ENCODE results near the gene NHERF1. TPM values are rescaled to one million over a fixed set of nuclear protein-coding genes. Genes with fewer than 3 reads are reported as not detected.

NHERF1 gene
- total RNA-seq, 4 donors from 2014 or later: 21.1 to 53.8 (median 42.0) TPM

- DNase-seq (ENCODE audit: low spot score in 2 of 2): no peak
- Histone ChIP-seq H3K36me3 (no peaks in the 10 kb centered on the region), H3K27me3 (no peaks in the 10 kb centered on the region), H3K9me3 (no peaks in the 10 kb centered on the region), H3K4me1 (peaks cover 81% of the 10 kb centered on the region), H3K4me3 (no peak overlapping the region), H3K27ac (peak overlapping the region; percentile 32)
- TF ChIP-seq EP300 (IDR thresholded peaks at IDR 0.05) (no peak), POLR2AphosphoS5 (IDR thresholded peaks at IDR 0.05) (no peak), POLR2A (IDR thresholded peaks at IDR 0.05) (no peak), CTCF (IDR thresholded peaks at IDR 0.05) (no peak)
- WGBS: 73% methylated on average over 2 of the region's 3 CpGs
Measured at GRCh38 chr17:74754832-74755231, 6.4 kb downstream of the NHERF1 start.

- Histone ChIP-seq H3K27ac (peak overlapping the region; percentile 20), H3K4me1 (peaks cover 81% of the 10 kb centered on the region)
- WGBS: 86% methylated on average over 6 of the region's 8 CpGs
Measured at GRCh38 chr17:74755533-74755932, 7.1 kb downstream of the NHERF1 start.

GRCh38 chr17:74756891-74757290 lies 8.5 kb downstream of the NHERF1 start:
- DNase-seq (ENCODE audit: low spot score in 2 of 2): no peak
- Histone ChIP-seq H3K36me3 (peaks cover under 1% of the 10 kb centered on the region), H3K4me1 (peaks cover 78% of the 10 kb centered on the region), H3K27ac (peak overlapping the region; percentile 78), H3K4me3 (no peak overlapping the region), H3K27me3 (no peaks in the 10 kb centered on the region), H3K9me3 (no peaks in the 10 kb centered on the region)
- 60% methylated on average over 2 of the region's 3 CpGs for WGBS
- TF ChIP-seq EP300 (IDR thresholded peaks at IDR 0.05): no peak
- TF ChIP-seq POLR2A (IDR thresholded peaks at IDR 0.05): no peak
- TF ChIP-seq POLR2AphosphoS5 (IDR thresholded peaks at IDR 0.05): no peak
- no peak for TF ChIP-seq CTCF (IDR thresholded peaks at IDR 0.05)

More at GRCh38 chr17:74755533-74755932, 7.1 kb downstream of the NHERF1 start:
- Histone ChIP-seq H3K9me3 (no peaks in the 10 kb centered on the region), H3K27me3 (no peaks in the 10 kb centered on the region), H3K4me3 (no peak overlapping the region), H3K36me3 (no peaks in the 10 kb centered on the region)
- TF ChIP-seq EP300 (IDR thresholded peaks at IDR 0.05) (no peak), POLR2AphosphoS5 (IDR thresholded peaks at IDR 0.05) (no peak), POLR2A (IDR thresholded peaks at IDR 0.05) (no peak), CTCF (IDR thresholded peaks at IDR 0.05) (no peak)
- no peak for DNase-seq (ENCODE audit: low spot score in 2 of 2)

GRCh38 chr17:74757502-74757901 lies 9.1 kb downstream of the NHERF1 start:
- DNase-seq (ENCODE audit: low spot score in 2 of 2): no peak
- TF ChIP-seq POLR2A (IDR thresholded peaks at IDR 0.05) (no peak), EP300 (IDR thresholded peaks at IDR 0.05) (no peak), POLR2AphosphoS5 (IDR thresholded peaks at IDR 0.05) (no peak), CTCF (IDR thresholded peaks at IDR 0.05) (no peak)
- peaks cover 72% of the 10 kb centered on the region for H3K4me1 ChIP-seq
- H3K36me3 ChIP-seq: peaks cover 2% of the 10 kb centered on the region
- H3K27ac ChIP-seq: peak overlapping the region; percentile 78
- 83% methylated on average over 2 of the region's 3 CpGs for WGBS
- H3K27me3 ChIP-seq: no peaks in the 10 kb centered on the region
- H3K4me3 ChIP-seq: peak overlapping the region; percentile 28
- H3K9me3 ChIP-seq: no peaks in the 10 kb centered on the region

GRCh38 chr17:74757931-74758847 lies 9.8 kb downstream of the NHERF1 start:
- TF ChIP-seq POLR2A (IDR thresholded peaks at IDR 0.05) (no peak), EP300 (IDR thresholded peaks at IDR 0.05) (no peak), POLR2AphosphoS5 (IDR thresholded peaks at IDR 0.05) (no peak), CTCF (IDR thresholded peaks at IDR 0.05) (no peak)
- Histone ChIP-seq H3K9me3 (no peaks in the 10 kb centered on the region), H3K27ac (peak overlapping the region; percentile 78), H3K27me3 (no peaks in the 10 kb centered on the region), H3K4me3 (peak overlapping the region; percentile 28), H3K4me1 (peaks cover 69% of the 10 kb centered on the region), H3K36me3 (peaks cover 2% of the 10 kb centered on the region)
- 26% methylated on average over 16 of the region's 26 CpGs for WGBS
- no peak for DNase-seq (ENCODE audit: low spot score in 2 of 2)

Data from suprapubic skin (tissue), 4 donors.